GM18505 (cell line): ENCODE data around the gene SLC17A4.

Source experiments
- ATAC-seq: cut with Tn5 transposase; IDR thresholded peaks from one replicate; pipeline ENCODE4 v1.9.1; 2021; ENCODE audit not compliant: unreplicated experiment
- POLR2A ChIP-seq: IDR thresholded peaks from 4 replicates; pipeline ENCODE4 v1.6.1; 2011; ENCODE audit warnings: borderline replicate concordance; ENCODE audit not compliant: insufficient read depth, insufficient read length; ENCODE audit errors: extremely low read depth

SLC17A4 gene

DNA sequence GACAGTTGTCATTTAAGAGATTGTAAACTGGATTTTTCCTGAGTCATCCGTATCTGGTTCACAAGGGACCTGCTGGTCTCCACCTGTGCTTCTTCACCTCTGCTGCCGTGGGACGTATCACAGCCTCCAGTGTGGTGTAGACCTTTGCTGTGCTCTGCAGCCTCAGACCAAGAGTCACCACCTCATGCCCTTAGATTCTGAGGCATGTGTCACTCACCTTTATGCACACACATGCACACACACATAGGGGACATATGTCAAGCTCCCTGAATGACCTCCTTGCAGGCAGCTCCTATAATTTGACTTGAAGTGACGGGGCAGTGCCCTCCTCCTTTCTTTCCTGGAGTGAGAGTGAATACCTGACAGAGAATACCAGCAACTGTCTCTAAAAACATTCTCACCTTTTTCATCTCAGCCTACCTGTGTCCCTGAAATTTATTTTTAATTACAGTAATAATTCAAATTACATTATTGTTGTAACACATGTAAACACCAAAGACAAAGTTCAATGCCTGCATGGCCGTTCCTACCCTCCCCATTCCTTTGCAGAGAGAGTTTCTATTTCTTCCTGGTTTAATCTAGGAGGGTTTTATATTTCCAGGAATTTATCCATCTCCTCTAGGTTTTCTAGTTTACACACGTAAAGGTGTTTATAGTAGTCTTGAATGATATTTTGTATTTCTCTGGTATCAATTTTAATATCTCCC is 3.5 kb downstream of the SLC17A4 start:
- no peak for TF ChIP-seq POLR2A
- ATAC-seq = no peak

- ATAC-seq = no peak
- no peak for TF ChIP-seq POLR2A
Observed at GRCh38 chr6:25764611-25765010, 10.1 kb downstream of the SLC17A4 start.

- ATAC-seq = no peak
- TF ChIP-seq POLR2A = no peak
Observed at GRCh38 chr6:25768566-25768965, 14.0 kb downstream of the SLC17A4 start.

GRCh38 chr6:25769983-25770382 is 15.4 kb downstream of the SLC17A4 start:
- no peak for ATAC-seq
- no peak for TF ChIP-seq POLR2A

DNA sequence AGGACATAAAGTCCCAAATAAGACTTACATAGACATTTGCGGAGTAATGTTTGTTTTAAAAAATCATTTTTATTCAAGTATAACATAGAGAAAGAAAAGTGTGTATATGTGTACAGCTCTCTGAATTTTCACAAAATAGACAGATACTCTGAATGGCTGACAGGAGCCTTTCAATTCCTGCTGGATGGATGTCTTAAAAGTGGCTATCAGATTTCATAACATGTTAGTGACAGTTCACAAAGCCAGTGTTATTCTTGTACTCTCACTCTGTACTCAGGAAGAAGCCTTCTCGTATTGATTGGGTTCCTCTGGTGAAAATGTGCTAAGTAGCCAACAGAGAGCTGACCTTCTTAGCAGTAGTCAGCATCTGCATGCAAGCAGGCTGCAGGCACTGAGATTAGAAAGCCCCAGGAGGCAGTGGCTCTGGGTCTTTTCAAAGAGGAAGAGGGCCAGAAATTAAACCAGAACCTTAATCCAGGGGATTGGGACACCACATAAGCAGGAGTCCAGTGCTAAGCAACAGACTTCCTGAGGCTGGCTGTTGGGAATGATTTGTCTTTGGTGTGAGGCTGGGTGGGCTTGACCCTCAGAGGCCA is 19.7 kb downstream of the SLC17A4 start:
- TF ChIP-seq POLR2A = no peak
- ATAC-seq = no peak

DNA sequence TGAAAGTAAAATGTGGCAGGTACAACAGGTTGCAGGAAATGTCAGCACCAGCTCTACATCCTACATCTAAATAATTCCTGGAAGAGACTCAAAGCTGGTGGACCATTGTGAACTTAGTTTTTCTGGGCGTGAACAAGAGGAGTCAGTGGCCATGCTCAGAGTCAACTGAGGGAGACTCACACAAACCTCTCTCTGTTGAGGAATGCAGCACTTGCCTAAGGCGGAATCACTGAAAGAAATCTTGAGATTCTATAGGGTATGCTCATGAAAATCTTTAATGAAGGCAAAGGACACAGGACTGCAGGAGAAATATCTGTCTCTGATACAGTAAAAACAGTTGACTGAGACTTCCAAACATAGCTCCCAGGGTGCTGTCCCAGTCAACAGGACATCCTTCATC is 22.5 kb downstream of the SLC17A4 start:
- no peak for ATAC-seq
- no peak for TF ChIP-seq POLR2A

- no peak for TF ChIP-seq POLR2A
- ATAC-seq = no peak
Observed at GRCh38 chr6:25777856-25778649, 23.5 kb downstream of the SLC17A4 start.

GRCh38 chr6:25781134-25781533 is 26.6 kb downstream of the SLC17A4 start:
- TF ChIP-seq POLR2A = no peak
- no peak for ATAC-seq

GRCh38 chr6:25787428-25787827 is 32.9 kb downstream of the SLC17A4 start:
- ATAC-seq = no peak
- no peak for TF ChIP-seq POLR2A

DNA sequence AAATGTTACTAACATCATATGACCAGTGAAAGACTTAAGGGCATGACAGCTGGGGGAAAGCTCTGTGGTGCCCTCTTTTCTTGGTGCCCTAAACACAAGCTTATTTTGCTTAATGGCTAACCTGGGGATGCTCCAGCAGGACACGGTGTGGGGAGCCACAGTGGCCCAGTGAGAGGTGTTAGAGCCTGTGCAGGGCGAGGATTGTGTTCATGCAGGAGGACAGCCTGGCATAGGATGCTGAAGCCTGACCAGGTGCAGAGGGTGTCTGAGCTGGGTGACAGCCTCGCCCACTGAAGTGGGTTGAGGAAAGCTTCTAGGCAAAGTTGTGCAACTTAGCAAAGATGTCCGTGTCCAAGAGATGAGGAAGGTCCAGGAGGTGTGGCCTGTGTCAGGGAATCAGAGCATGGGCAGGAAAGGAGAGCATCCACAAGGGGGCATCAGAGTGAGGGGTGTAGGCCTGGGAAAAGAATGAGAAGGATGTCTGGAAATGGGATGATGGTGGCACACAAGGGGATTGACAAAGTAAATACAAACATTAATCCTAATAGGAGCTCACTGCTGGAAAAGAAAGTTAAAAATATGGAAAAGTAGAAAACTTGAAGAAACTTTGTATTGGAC is 33.9 kb downstream of the SLC17A4 start:
- ATAC-seq = no peak
- TF ChIP-seq POLR2A = no peak

- no peak for TF ChIP-seq POLR2A
- ATAC-seq = no peak
Observed at GRCh38 chr6:25789475-25789874, 34.9 kb downstream of the SLC17A4 start.

DNA sequence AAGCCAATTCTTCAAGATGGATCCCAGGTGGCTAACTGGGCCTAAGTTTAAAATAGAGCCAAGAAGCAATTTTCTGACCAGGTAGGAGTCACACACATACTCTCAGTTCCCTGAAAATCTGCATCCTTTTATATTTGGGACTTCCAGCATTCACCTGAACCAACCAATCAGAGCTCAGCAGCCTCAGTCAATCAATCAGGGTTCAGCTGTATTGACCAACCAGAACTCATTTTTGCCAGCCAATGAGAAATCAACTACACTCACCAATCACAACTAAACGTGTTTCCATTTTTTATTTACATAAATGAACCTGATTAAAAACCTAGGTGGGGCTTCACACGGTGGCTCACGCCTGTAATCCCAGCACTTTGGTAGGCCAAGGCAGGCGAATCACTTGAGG is 37.5 kb downstream of the SLC17A4 start:
- TF ChIP-seq POLR2A = no peak
- ATAC-seq = no peak

GRCh38 chr6:25793970-25794369 is 39.4 kb downstream of the SLC17A4 start:
- TF ChIP-seq POLR2A = no peak

DNA sequence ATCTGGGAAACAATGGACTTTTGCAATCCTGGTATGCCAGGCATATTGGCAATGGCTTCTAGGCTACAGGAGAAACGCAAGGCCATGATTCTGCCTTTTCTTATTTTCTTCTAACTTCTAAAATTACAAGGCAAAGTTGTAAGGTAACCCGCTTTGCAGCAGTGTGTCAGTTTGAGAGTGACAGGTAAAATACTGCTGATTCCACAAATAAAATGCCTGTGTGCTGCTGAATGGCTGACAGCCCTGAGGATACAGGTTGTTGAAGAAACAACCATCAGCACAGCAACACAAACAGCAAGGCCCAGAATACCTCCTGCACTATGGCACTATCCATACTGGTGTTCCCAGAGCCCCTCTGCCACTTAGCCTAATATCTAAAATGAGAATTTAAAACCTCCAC is 40.2 kb downstream of the SLC17A4 start:
- ATAC-seq = no peak
- TF ChIP-seq POLR2A = no peak

More at GRCh38 chr6:25793970-25794369, 39.4 kb downstream of the SLC17A4 start:
- ATAC-seq = no peak

DNA sequence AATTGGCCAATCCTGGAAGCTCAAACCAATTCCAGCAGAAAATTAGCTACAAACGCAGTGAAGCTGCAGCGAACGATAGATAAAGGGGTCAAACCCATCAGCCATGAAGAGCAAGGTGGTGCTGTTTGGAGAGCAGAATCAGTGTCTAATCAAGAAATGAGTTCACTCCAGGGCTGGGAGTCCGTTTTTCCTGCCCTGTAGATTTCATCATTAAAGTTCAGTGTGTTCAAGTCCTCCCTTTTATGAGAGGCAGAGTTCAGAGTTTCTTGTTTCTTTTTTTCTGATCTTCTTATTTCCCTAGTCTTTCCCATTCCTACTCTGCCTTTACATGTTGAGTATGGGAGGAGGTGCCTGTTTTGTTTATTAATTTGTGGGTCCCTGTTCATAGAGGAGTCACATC is 46.9 kb downstream of the SLC17A4 start:
- ATAC-seq = no peak
- no peak for TF ChIP-seq POLR2A
